Embryonic facial prominence (tissue), 1 donor: Measurements from ENCODE around the gene VWCE.
"Not testable (repeated sequence)": the region's sequence is repeated elsewhere in the genome, so short reads cannot be mapped to it uniquely, and the experiment has no call there.

ENCODE experiments used
- DNase-seq: peaks from one replicate; pipeline ENCODE4 v3.0.0-alpha.2; 2016; ENCODE audit errors: extremely low spot score

The VWCE gene

GRCh38 chr11:61212202-61212601, 82.9 kb downstream of the VWCE start:
- DNase-seq: not testable (repeated sequence)

GRCh38 chr11:61211327-61211952, 83.7 kb downstream of the VWCE start:
- not testable (repeated sequence) for DNase-seq

GRCh38 chr11:61210629-61211028, 84.5 kb downstream of the VWCE start:
- DNase-seq: not testable (repeated sequence)
